IMR-90 (cell line): ENCODE data around the gene SYNJ2BP. TPM values are rescaled to one million over a fixed set of nuclear protein-coding genes. Genes with fewer than 3 reads are reported as not detected.

Experiments
- ATAC-seq: fragments of 200-7000 bp; cut with Tn5 transposase; 2 replicates; pipeline ENCODE4 v1.9.1; 2020; ENCODE audit warnings: low read depth, mild to moderate bottlenecking, moderate library complexity
- BruUV-seq: library from RNA; stranded (reverse); fragments of 400-500 nt; replicated peaks from 2 replicates; lab custom pipeline; 2021; lab: Mats Ljungman, UMichigan
- CTCF ChIA-PET: fragments of 300-600 bp; formaldehyde crosslinking; extraction: SDS; loops from one replicate; lab custom pipeline; 2021; ENCODE audit warnings: antibody characterized with exemption; lab: Yijun Ruan, JAX
- POLR2A ChIA-PET: fragments of 300-600 bp; sonication (Branson Sonifier 250); formaldehyde crosslinking; loops from one replicate; lab custom pipeline; 2022; ENCODE audit warnings: antibody characterized with exemption; ENCODE audit not compliant: unreplicated experiment; lab: Charles Lee
- DNase-seq: peaks from one replicate; pipeline ENCODE4 v3.0.0; 2013
- H2AFZ ChIP-seq: replicated peaks from 2 replicates; pipeline ENCODE3; 2013; ENCODE audit warnings: low read length, mild to moderate bottlenecking; ENCODE audit not compliant: poor library complexity
- H2AK5ac ChIP-seq: 2 replicates; pipeline ENCODE4 v1.6.1; 2013; ENCODE audit warnings: low read depth, low read length, inconsistent platforms
- H2AK9ac ChIP-seq: replicated peaks from 2 replicates; pipeline ENCODE3; 2013; ENCODE audit warnings: mild to moderate bottlenecking, low read depth, low read length, moderate library complexity; ENCODE audit not compliant: poor library complexity
- H2BK120ac ChIP-seq: 2 replicates; pipeline ENCODE4 v1.6.1; 2013; ENCODE audit warnings: low read depth, low read length, inconsistent platforms
- H2BK15ac ChIP-seq: 3 replicates; pipeline ENCODE4 v1.6.1; 2013; ENCODE audit warnings: low read depth, low read length, inconsistent platforms
- H2BK20ac ChIP-seq: 2 replicates; pipeline ENCODE4 v1.6.1; 2013; ENCODE audit warnings: low read depth, mild to moderate bottlenecking, inconsistent platforms, low read length, moderate library complexity
- H2BK5ac ChIP-seq: 2 replicates; pipeline ENCODE4 v1.6.1; 2013; ENCODE audit warnings: mild to moderate bottlenecking, low read depth, low read length, inconsistent platforms; ENCODE audit not compliant: poor library complexity, severe bottlenecking
- H3K14ac ChIP-seq: replicated peaks from 2 replicates; pipeline ENCODE4 v1.6.1; 2013; ENCODE audit warnings: low read depth, low read length, inconsistent platforms
- H3K18ac ChIP-seq: 2 replicates; pipeline ENCODE4 v1.6.1; 2013; ENCODE audit warnings: low read depth, low read length, control low read depth
- H3K23ac ChIP-seq: 2 replicates; pipeline ENCODE4 v1.6.1; 2013; ENCODE audit warnings: low read depth, low read length, inconsistent platforms
- H3K27ac ChIP-seq: 2 replicates; pipeline ENCODE4 v1.5.1; 2013; ENCODE audit warnings: mild to moderate bottlenecking, control low read depth, low read length; ENCODE audit not compliant: insufficient read depth
- H3K27me3 ChIP-seq: 2 replicates; pipeline ENCODE4 v1.6.1; 2013; ENCODE audit warnings: low read length; ENCODE audit not compliant: control insufficient read depth, insufficient read depth
- H3K36me3 ChIP-seq: 2 replicates; pipeline ENCODE4 v1.6.1; 2013; ENCODE audit warnings: low read length, mixed read lengths; ENCODE audit not compliant: control insufficient read depth, insufficient read depth
- H3K4ac ChIP-seq: 2 replicates; pipeline ENCODE4 v1.6.1; 2013; ENCODE audit warnings: low read depth, low read length, inconsistent platforms
- H3K4me1 ChIP-seq: 2 replicates; pipeline ENCODE4 v1.6.1; 2013; ENCODE audit warnings: low read length, mixed read lengths; ENCODE audit not compliant: control insufficient read depth, insufficient read depth
- H3K4me2 ChIP-seq: 2 replicates; pipeline ENCODE4 v1.6.1; 2013; ENCODE audit warnings: low read depth, mild to moderate bottlenecking, control low read depth, low read length, moderate library complexity
- H3K4me3 ChIP-seq: 2 replicates; pipeline ENCODE4 v1.5.1; 2013; ENCODE audit warnings: low read depth, mild to moderate bottlenecking, control low read depth, low read length, moderate library complexity; ENCODE audit not compliant: insufficient read depth
- H3K56ac ChIP-seq: 2 replicates; pipeline ENCODE4 v1.6.1; 2013; ENCODE audit warnings: low read length, inconsistent platforms; ENCODE audit not compliant: insufficient read depth; ENCODE audit errors: extremely low read depth
- H3K79me1 ChIP-seq, 2 experiments: 2 replicates each; pipeline ENCODE4 v1.6.1; 2013; ENCODE audit warnings: low read length in 2 of 2, inconsistent platforms in 1 of 2, low read depth in 1 of 2
- H3K9ac ChIP-seq: 2 replicates; pipeline ENCODE4 v1.6.1; 2013; ENCODE audit warnings: low read depth, low read length, control low read depth
- H3K9me1 ChIP-seq: 2 replicates; pipeline ENCODE4 v1.6.1; 2013; ENCODE audit warnings: low read length, inconsistent platforms; ENCODE audit not compliant: insufficient read depth
- H3K9me3 ChIP-seq: 2 replicates; pipeline ENCODE4 v1.6.1; 2013; ENCODE audit warnings: low read length; ENCODE audit not compliant: control insufficient read depth, insufficient read depth
- H4K20me1 ChIP-seq: 2 replicates; pipeline ENCODE4 v1.6.1; 2013; ENCODE audit warnings: low read length, inconsistent platforms; ENCODE audit not compliant: insufficient read depth
- H4K5ac ChIP-seq: 2 replicates; pipeline ENCODE4 v1.6.1; 2013; ENCODE audit warnings: mild to moderate bottlenecking, low read depth, low read length, control low read depth
- H4K8ac ChIP-seq, 2 experiments: 2 replicates each; pipeline ENCODE4 v1.6.1; 2013; ENCODE audit warnings: low read depth in 2 of 2, low read length in 2 of 2, control low read depth in 1 of 2, inconsistent platforms in 1 of 2
- H4K91ac ChIP-seq: 2 replicates; pipeline ENCODE4 v1.6.1; 2013; ENCODE audit warnings: low read depth, low read length, inconsistent platforms; ENCODE audit not compliant: insufficient read depth
- CHD1 ChIP-seq: IDR thresholded peaks from 2 replicates; pipeline ENCODE4 v1.6.1; 2012; ENCODE audit warnings: low read depth, low read length, improper control_type of control experiment
- MAFK ChIP-seq: IDR thresholded peaks from 2 replicates; pipeline ENCODE4 v1.6.1; 2012; ENCODE audit warnings: low read depth, low read length, improper control_type of control experiment
- WGBS, 2 experiments: methylation state at CpG; one replicate each; pipeline versions ENCODE4 v1.1.5 to v1.1.7; 2013; ENCODE audit warnings: missing lambda C conversion rate in 2 of 2; ENCODE audit not compliant: insufficient read length in 1 of 2; ENCODE audit errors: extremely low coverage in 2 of 2; 5-methylcytosine and 5-hydroxymethylcytosine counted together
- dilution Hi-C: fragments of 300-500 bp; cut with HindIII; formaldehyde crosslinking; loops from one replicate; pipeline ENCODE4 v1.14.3; 2018; ENCODE audit warnings: low sequenced_read_pairs; ENCODE audit not compliant: unreplicated experiment
- in situ Hi-C: fragments of 300-500 bp; cut with MboI; formaldehyde crosslinking; loops from 3 replicates; pipeline ENCODE4 v1.14.3; 2019; ENCODE audit warnings: low sequenced_read_pairs, inconsistent platforms, mixed read lengths
- intact Hi-C: fragments of 100-400 bp; cut with micrococcal nuclease; formaldehyde crosslinking; loops from 2 replicates; pipeline ENCODE4 v1.10.0; 2022
- polyA plus RNA-seq, 3 experiments: library from polyadenylated mRNA; depleted of rRNA; stranded (reverse); fragments of >200 nt; gene quantifications; 2 replicates each; pipeline ENCODE4 v1.2.3, GENCODE V29; 2012; ENCODE audit warnings: low replicate concordance in 1 of 3
- total RNA-seq: library from RNA; depleted of rRNA; stranded (reverse); fragments of >200 nt; gene quantifications from 2 replicates; pipeline ENCODE4 v1.2.3, GENCODE V29; 2012

Gene SYNJ2BP
- total and polyA plus RNA-seq, 2 of the 4 experiments (the other 2 are of a cell fraction): 10.0 to 25.5 TPM

- Histone ChIP-seq H2AK5ac (no peak overlapping the region), H3K27me3 (no peaks in the 10 kb centered on the region), H2BK15ac (no peak overlapping the region), H2BK20ac (no peak overlapping the region), H3K4ac (no peak overlapping the region), H2AK9ac (no peak overlapping the region), H4K91ac (no peak overlapping the region), H3K9me3 (no peaks in the 10 kb centered on the region), H3K4me1 (no peaks in the 10 kb centered on the region), H3K23ac (no peak overlapping the region), H3K14ac (no peak overlapping the region), H3K9me1 (no peaks in the 10 kb centered on the region), H2BK5ac (no peak overlapping the region), H3K56ac (no peak overlapping the region), H2AFZ (no peak overlapping the region), H4K8ac (no peak overlapping the region), H3K4me2 (no peak overlapping the region), H3K4me3 (no peak overlapping the region), H3K27ac (no peak overlapping the region), H4K5ac (no peak overlapping the region), H3K79me1 (no peaks in the 10 kb centered on the region), H3K36me3 (no peaks in the 10 kb centered on the region; the same call in 1 of the 2 replicates), H4K20me1 (no peaks in the 10 kb centered on the region), H3K18ac (no peak overlapping the region), H3K9ac (no peak overlapping the region), H2BK120ac (no peak overlapping the region)
- ChIA-PET CTCF (no interaction called here), POLR2A (no interaction called here)
- DNase-seq (no peak), ATAC-seq (no peak)
- no CpG with 5 or more reads among the region's 2 CpGs for WGBS, 2 experiments
- no TSS peak for BruUV-seq
- peak; percentile 85 for TF ChIP-seq MAFK
- no peak for TF ChIP-seq CHD1
- dilution Hi-C loops: no loop called here
- in situ Hi-C loops: no loop called here
- intact Hi-C loops: no loop called here
Measured at GRCh38 chr14:70382536-70382935, 34.4 kb downstream of the SYNJ2BP start.
